Measurements from ENCODE around the gene AKAP10. TPM values are rescaled to one million over a fixed set of nuclear protein-coding genes. Genes with fewer than 3 reads are reported as not detected.

AKAP10 gene
- total and polyA plus RNA-seq, 2 of the 8 experiments (the other 6 are each of a cell fraction or from before 2014, with no cell fraction given), result 13.3 to 27.0 TPM

- no peaks in the 10 kb centered on the region for H3K79me2 ChIP-seq (ENCODE audit: control insufficient read depth in 1 of 2, insufficient read depth in 2 of 2, low read length in 2 of 2)
- no peak overlapping the region for H2BK120ac ChIP-seq (replicated peaks; ENCODE audit: low read depth, low read length)
- 26% methylated on average over 11 of the region's 11 CpGs; no CpG with 5 or more reads in 1 of the 2 experiments for WGBS, 2 experiments (ENCODE audit: extremely low coverage in 1 of 2, insufficient coverage in 1 of 2, insufficient read length in 1 of 2, insufficient replicate concordance in 2 of 2, low coverage in 1 of 2, low lambda C conversion rate in 2 of 2, missing lambda C conversion rate in 1 of 2)
- H4K8ac ChIP-seq (ENCODE audit: extremely low read depth, insufficient read depth, low read length), result no peak overlapping the region
- no peaks in the 10 kb centered on the region for H4K20me1 ChIP-seq (replicated peaks in 1 of 2; ENCODE audit: control insufficient read depth in 1 of 2, insufficient read depth in 2 of 2, low read length in 2 of 2)
- H3K56ac ChIP-seq (replicated peaks; ENCODE audit: insufficient read length, low read depth, low read length), result no peak overlapping the region
- no peak overlapping the region for H4K91ac ChIP-seq (replicated peaks; ENCODE audit: insufficient read length, low read length)
- peaks cover 13% of the 10 kb centered on the region; the same call in 1 of the 2 replicates for H3K23me2 ChIP-seq (ENCODE audit: low read depth, low read length)
- no peak overlapping the region; a peak in 1 of 7 replicates for H3K9ac ChIP-seq (replicated peaks in 1 of 4; ENCODE audit: extremely low read depth in 1 of 4, low read depth in 3 of 4, low read length in 3 of 4)
- H2AFZ ChIP-seq (ENCODE audit: low read length), result peak overlapping the region; percentile 23; the same call in 1 of the 2 replicates
- H3K79me1 ChIP-seq (ENCODE audit: low read depth, low read length), result no peaks in the 10 kb centered on the region
- CTCF ChIA-PET (ENCODE audit: partially characterized antibody), result interaction anchor here (0.6 to 3.5 kb wide), 18 partner anchors 9 to 242 kb away, joined by 3 to 35 read pairs (median 4); partner anchors contain the start of gene AKAP10
- H3K18ac ChIP-seq (ENCODE audit: extremely low read depth, low read length), result no peak overlapping the region
- no peak overlapping the region for H3K27ac ChIP-seq (ENCODE audit: low read depth, low read length)
- DNase-seq (ENCODE audit: low read depth in 1 of 2, low spot score in 2 of 2) (no peak), FAIRE-seq (peak; percentile 60)
- TF ChIP-seq CTCF (IDR thresholded peaks at IDR 0.05; ENCODE audit: control extremely low read depth in 1 of 3, insufficient read depth in 1 of 3, low read depth in 1 of 3, low read length in 3 of 3), result peak; percentile 10 to 48 (median 45)
- TF ChIP-seq JUND (IDR thresholded peaks at IDR 0.05; ENCODE audit: low read length), result no peak
- TF ChIP-seq RAD21 (IDR thresholded peaks at IDR 0.05 in 1 of 2, conservative IDR thresholded peaks at IDR 0.05 in 1 of 2; ENCODE audit: low read depth in 2 of 2, low read length in 2 of 2), result peak in 1 of 2 experiments; percentile 40; a peak in 2 of 4 replicates
- H3K36me3 ChIP-seq (ENCODE audit: control insufficient read depth in 2 of 4, insufficient read depth in 4 of 4, low read length in 3 of 4), result no peaks in the 10 kb centered on the region; a peak in 1 of 8 replicates
- no peak overlapping the region for H3K23ac ChIP-seq (ENCODE audit: insufficient read length)
- peaks cover 0 to 8% (median 3%) of the 10 kb centered on the region in 4 experiments; a peak in 4 of 7 replicates for H3K4me1 ChIP-seq (replicated peaks in 1 of 4; ENCODE audit: control insufficient read depth in 3 of 4, insufficient read depth in 4 of 4, low read length in 3 of 4)
- no peak overlapping the region for H2BK12ac ChIP-seq (ENCODE audit: low read depth, low read length)
- no peak overlapping the region for H3K14ac ChIP-seq (ENCODE audit: insufficient read length)
- peaks cover 0 to 3% (median 0%) of the 10 kb centered on the region in 4 experiments; a peak in 1 of 7 replicates for H3K27me3 ChIP-seq (replicated peaks in 1 of 4; ENCODE audit: control insufficient read depth in 3 of 4, extremely low read depth in 1 of 4, insufficient read depth in 3 of 4, low read length in 3 of 4)
- no peak overlapping the region for H2BK5ac ChIP-seq (ENCODE audit: low read depth, low read length)
- H3K9me3 ChIP-seq (ENCODE audit: insufficient read depth in 2 of 2, low read depth in 1 of 2, low read length in 1 of 2), result no peaks in the 10 kb centered on the region
- no peak overlapping the region for H2AK5ac ChIP-seq (ENCODE audit: low read depth, low read length)
- no peak overlapping the region for H2BK20ac ChIP-seq (ENCODE audit: low read length)
- H3K4ac ChIP-seq (replicated peaks; ENCODE audit: insufficient read length, low read depth, low read length), result no peak overlapping the region
- H3K4me2 ChIP-seq (ENCODE audit: insufficient read depth in 1 of 2, low read depth in 2 of 2, low read length in 2 of 2), result peak overlapping the region; percentile 78 to 90
- H2BK15ac ChIP-seq (ENCODE audit: low read length), result no peak overlapping the region
- H3K4me3 ChIP-seq (ENCODE audit: extremely low read depth in 1 of 4, insufficient read depth in 2 of 4, low read depth in 3 of 4, low read length in 4 of 4), result peak overlapping the region; percentile 53 to 83 (median 76)
- POLR2A ChIA-PET (ENCODE audit: partially characterized antibody), result interaction anchor here (0.6 to 2.3 kb wide), 4 partner anchors 17 to 164 kb away, joined by 3 to 11 read pairs (median 6); partner anchors contain the start of gene AKAP10
- H4K5ac ChIP-seq (ENCODE audit: insufficient read length, low read depth, low read length), result no peak overlapping the region
Observed at GRCh38 chr17:20010099-20010863, 32.7 kb upstream of the AKAP10 start.

Data from H1 (cell line).